Activated T-helper 1 cell treated with anti-CD3 and anti-CD28 coated beads, Interleukin-12 subunit alpha, Interleukin-12 subunit beta, Interleukin-2, Interleukin-4 antibody, amounts not matched to agents 30 ng/mL and 10 ng/mL and 1 ng/mL, durations not matched to agents 14 hours and 24 hours and 36 hours (primary cell): ENCODE results near the gene CNN2. TPM values are rescaled to one million over a fixed set of nuclear protein-coding genes. Genes with fewer than 3 reads are reported as not detected.

Source experiments
- DNase-seq: peaks from one replicate; pipeline ENCODE4 v3.0.0; 2021; ENCODE audit warnings: low spot score
- H3K27ac Mint-ChIP-seq: one replicate; pipeline ENCODE4 v1.8.0; 2021; ENCODE audit warnings: mild to moderate bottlenecking, mixed read lengths
- H3K27me3 Mint-ChIP-seq: one replicate; pipeline ENCODE4 v1.8.0; 2022; ENCODE audit warnings: mild to moderate bottlenecking, moderate library complexity, mixed read lengths; ENCODE audit not compliant: insufficient read depth
- H3K36me3 Mint-ChIP-seq: one replicate; pipeline ENCODE4 v1.8.0; 2021; ENCODE audit warnings: low read depth, mixed read lengths
- H3K4me1 Mint-ChIP-seq: one replicate; pipeline ENCODE4 v1.8.0; 2021; ENCODE audit warnings: low read depth, mixed read lengths
- H3K4me3 Mint-ChIP-seq: one replicate; pipeline ENCODE4 v1.8.0; 2021; ENCODE audit warnings: mild to moderate bottlenecking, moderate library complexity, mixed read lengths
- H3K9me3 Mint-ChIP-seq: one replicate; pipeline ENCODE4 v1.8.0; 2021; ENCODE audit warnings: mixed read lengths
- intact Hi-C: fragments of 100-400 bp; cut with micrococcal nuclease; formaldehyde crosslinking; loops from one replicate; pipeline ENCODE4 v1.15.1; 2024
- total RNA-seq: library from RNA; stranded (reverse); gene quantifications from 2 replicates; pipeline ENCODE4 v1.2.3, GENCODE V29; 2022

Gene CNN2
- total RNA-seq, 1 donor from 2014 or later: 112 TPM

DNA sequence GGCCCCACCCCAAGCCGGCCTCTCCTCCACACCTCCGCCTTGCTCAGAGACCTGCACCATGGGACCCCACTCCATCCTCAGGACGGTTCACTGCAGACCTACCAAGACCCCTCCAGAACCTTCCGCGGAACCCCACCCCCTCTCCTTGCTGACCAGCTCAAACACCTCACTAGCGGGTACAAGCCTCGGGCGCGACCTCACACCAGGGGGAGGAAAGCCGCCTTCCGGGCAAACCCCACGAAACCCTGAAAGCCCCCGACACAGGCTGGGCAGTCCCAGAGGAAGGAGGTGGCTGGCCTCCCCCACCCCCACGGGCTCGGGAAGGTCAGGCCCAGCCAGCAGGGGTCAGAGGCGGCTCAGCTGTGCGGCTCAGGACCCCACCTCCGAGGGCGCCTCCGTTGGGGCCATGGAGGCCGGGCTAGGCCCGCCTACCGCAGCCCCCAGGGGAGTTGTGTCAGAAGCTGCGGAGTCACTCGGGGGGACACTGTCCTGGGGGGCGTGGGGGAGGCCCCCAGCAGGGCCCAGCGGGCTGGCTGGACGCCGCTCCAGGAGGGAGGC is 16.3 kb upstream of the CNN2 start:
- no peak for DNase-seq
- Mint-ChIP-seq H3K9me3 (no peaks in the 10 kb centered on the region), H3K4me3 (no peak overlapping the region), H3K27me3 (no peaks in the 10 kb centered on the region), H3K4me1 (no peaks in the 10 kb centered on the region), H3K36me3 (peaks cover 6% of the 10 kb centered on the region), H3K27ac (no peak overlapping the region)
- intact Hi-C loops: no loop called here

- no peak overlapping the region for H3K27ac Mint-ChIP-seq
- H3K4me3 Mint-ChIP-seq: no peak overlapping the region
- intact Hi-C loops: no loop called here
- H3K9me3 Mint-ChIP-seq: no peaks in the 10 kb centered on the region
- no peaks in the 10 kb centered on the region for H3K4me1 Mint-ChIP-seq
- H3K36me3 Mint-ChIP-seq: peaks cover 6% of the 10 kb centered on the region
- DNase-seq: no peak
- H3K27me3 Mint-ChIP-seq: no peaks in the 10 kb centered on the region
Observed at GRCh38 chr19:1010586-1011510, 15.6 kb upstream of the CNN2 start.

GRCh38 chr19:1011831-1012333 is 14.5 kb upstream of the CNN2 start:
- Mint-ChIP-seq H3K27me3 (no peaks in the 10 kb centered on the region), H3K4me1 (peaks cover 1% of the 10 kb centered on the region), H3K4me3 (no peak overlapping the region), H3K9me3 (no peaks in the 10 kb centered on the region), H3K36me3 (peaks cover 6% of the 10 kb centered on the region), H3K27ac (no peak overlapping the region)
- no peak for DNase-seq
- intact Hi-C loops: no loop called here

GRCh38 chr19:1012334-1012733 is 14.1 kb upstream of the CNN2 start:
- Mint-ChIP-seq H3K27ac (no peak overlapping the region), H3K36me3 (peaks cover 6% of the 10 kb centered on the region), H3K4me3 (no peak overlapping the region), H3K9me3 (no peaks in the 10 kb centered on the region), H3K4me1 (peaks cover 6% of the 10 kb centered on the region), H3K27me3 (no peaks in the 10 kb centered on the region)
- no peak for DNase-seq
- intact Hi-C loops: no loop called here

GRCh38 chr19:1013218-1013617 is 13.2 kb upstream of the CNN2 start:
- intact Hi-C loops: no loop called here
- Mint-ChIP-seq H3K4me3 (no peak overlapping the region), H3K36me3 (peaks cover 6% of the 10 kb centered on the region), H3K27me3 (no peaks in the 10 kb centered on the region), H3K27ac (no peak overlapping the region), H3K4me1 (peaks cover 14% of the 10 kb centered on the region), H3K9me3 (no peaks in the 10 kb centered on the region)
- no peak for DNase-seq

GRCh38 chr19:1014161-1015060 is 12.0 kb upstream of the CNN2 start:
- no peak overlapping the region for H3K27ac Mint-ChIP-seq
- no peak for DNase-seq
- no peak overlapping the region for H3K4me3 Mint-ChIP-seq
- H3K36me3 Mint-ChIP-seq: peaks cover 4% of the 10 kb centered on the region
- no peaks in the 10 kb centered on the region for H3K27me3 Mint-ChIP-seq
- no peaks in the 10 kb centered on the region for H3K9me3 Mint-ChIP-seq
- peaks cover 20% of the 10 kb centered on the region for H3K4me1 Mint-ChIP-seq
- intact Hi-C loops: no loop called here

DNA sequence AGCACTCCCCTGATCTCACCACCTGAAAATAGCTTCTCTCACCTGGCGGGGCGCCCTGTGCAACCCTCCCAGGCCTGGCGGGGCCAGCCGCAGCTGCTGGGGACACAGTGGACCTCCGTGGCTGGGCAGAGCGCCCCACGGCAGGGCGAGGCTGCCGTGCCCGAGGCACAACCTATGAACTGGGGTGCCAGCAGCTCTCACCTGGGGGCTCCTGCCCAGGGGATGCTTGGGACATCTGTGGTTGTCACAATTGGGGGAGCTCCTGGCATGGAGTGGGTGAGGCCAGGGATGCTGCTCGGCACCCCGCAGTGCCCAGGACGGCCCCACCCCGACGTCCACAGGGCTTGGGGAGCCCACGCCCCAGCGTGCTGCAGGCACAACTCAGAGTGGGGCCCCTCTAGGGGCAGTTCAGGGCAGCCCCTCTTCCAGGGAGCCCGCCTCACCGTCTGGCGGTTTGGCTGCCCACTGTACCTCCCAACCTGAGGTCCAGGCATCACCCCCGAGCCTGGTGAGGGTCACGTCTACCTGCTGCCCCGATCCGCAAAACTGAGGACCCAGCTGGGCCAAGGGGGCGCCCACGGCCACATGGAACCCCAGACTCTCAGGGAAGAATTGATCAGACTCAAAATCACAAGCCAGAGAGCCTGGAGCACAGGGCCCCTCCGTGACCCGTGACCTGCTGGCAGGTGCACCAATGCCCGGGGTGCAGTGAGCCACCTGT is 11.2 kb upstream of the CNN2 start:
- H3K36me3 Mint-ChIP-seq: peaks cover 6% of the 10 kb centered on the region
- H3K27me3 Mint-ChIP-seq: no peaks in the 10 kb centered on the region
- no peaks in the 10 kb centered on the region for H3K9me3 Mint-ChIP-seq
- intact Hi-C loops: no loop called here
- no peak for DNase-seq
- H3K4me1 Mint-ChIP-seq: peaks cover 20% of the 10 kb centered on the region
- H3K27ac Mint-ChIP-seq: no peak overlapping the region
- no peak overlapping the region for H3K4me3 Mint-ChIP-seq

- H3K27ac Mint-ChIP-seq: no peak overlapping the region
- intact Hi-C loops: no loop called here
- no peaks in the 10 kb centered on the region for H3K27me3 Mint-ChIP-seq
- H3K4me3 Mint-ChIP-seq: no peak overlapping the region
- H3K9me3 Mint-ChIP-seq: no peaks in the 10 kb centered on the region
- peaks cover 6% of the 10 kb centered on the region for H3K36me3 Mint-ChIP-seq
- H3K4me1 Mint-ChIP-seq: peaks cover 20% of the 10 kb centered on the region
- no peak for DNase-seq
Observed at GRCh38 chr19:1015782-1016646, 10.4 kb upstream of the CNN2 start.

DNA sequence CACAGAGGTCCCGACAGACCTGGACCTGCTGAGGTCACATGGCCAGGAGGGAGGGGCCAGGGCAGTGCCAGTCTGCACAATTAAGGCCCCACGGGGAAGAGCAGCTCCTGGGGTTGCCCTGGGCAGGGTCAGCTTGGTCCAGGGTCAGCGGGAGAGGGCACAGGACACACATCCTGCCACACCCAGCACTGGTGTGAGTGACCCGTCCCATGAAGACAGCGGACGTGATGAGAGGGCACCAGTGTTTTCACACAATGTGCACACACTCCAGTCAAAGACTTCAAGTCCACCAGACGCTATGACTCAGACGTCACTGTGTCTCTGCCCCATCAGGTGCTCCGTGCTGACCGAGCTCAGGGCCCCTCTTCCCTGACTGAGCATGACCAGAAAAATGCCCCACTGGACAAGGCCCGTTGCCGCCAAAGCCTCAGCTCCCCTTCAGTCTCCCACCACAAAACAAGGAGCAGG is 9.7 kb upstream of the CNN2 start:
- Mint-ChIP-seq H3K27ac (peak overlapping the region; percentile 23), H3K36me3 (peaks cover 6% of the 10 kb centered on the region), H3K9me3 (no peaks in the 10 kb centered on the region), H3K4me3 (peak overlapping the region; percentile 39), H3K4me1 (peaks cover 26% of the 10 kb centered on the region), H3K27me3 (peaks cover 2% of the 10 kb centered on the region)
- intact Hi-C loops: no loop called here
- no peak for DNase-seq

GRCh38 chr19:1017115-1017905 is 9.1 kb upstream of the CNN2 start:
- intact Hi-C loops: no loop called here
- H3K36me3 Mint-ChIP-seq: peaks cover 6% of the 10 kb centered on the region
- peaks cover 2% of the 10 kb centered on the region for H3K27me3 Mint-ChIP-seq
- peaks cover 28% of the 10 kb centered on the region for H3K4me1 Mint-ChIP-seq
- peak overlapping the region; percentile 23 for H3K27ac Mint-ChIP-seq
- H3K9me3 Mint-ChIP-seq: no peaks in the 10 kb centered on the region
- no peak for DNase-seq
- peak overlapping the region; percentile 39 for H3K4me3 Mint-ChIP-seq

DNA sequence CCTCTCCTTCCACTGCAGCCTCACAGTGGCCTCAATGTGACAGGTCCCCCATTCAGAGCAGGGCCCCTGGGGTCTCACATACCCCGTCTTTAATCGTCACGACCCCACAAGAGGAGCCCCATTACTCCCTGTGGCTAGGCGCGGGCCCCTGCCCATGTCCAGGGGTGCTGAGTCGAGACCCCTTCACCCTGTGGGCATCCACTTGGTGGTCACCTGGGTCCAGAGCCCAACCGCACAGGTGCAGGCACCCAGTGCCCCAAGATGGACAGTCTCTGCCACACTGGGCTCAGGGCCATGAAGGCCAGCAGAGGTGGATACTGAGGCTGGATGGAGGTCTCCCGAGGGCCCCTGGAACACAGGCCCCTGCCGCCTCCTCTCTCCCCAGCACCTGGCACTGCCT is 8.5 kb upstream of the CNN2 start:
- Mint-ChIP-seq H3K4me3 (no peak overlapping the region), H3K9me3 (no peaks in the 10 kb centered on the region), H3K27me3 (peaks cover 2% of the 10 kb centered on the region), H3K27ac (peak overlapping the region; percentile 52), H3K36me3 (peaks cover 6% of the 10 kb centered on the region), H3K4me1 (peaks cover 28% of the 10 kb centered on the region)
- intact Hi-C loops: no loop called here
- no peak for DNase-seq
